ENCODE results near the gene RFX4.

RFX4 gene

DNA sequence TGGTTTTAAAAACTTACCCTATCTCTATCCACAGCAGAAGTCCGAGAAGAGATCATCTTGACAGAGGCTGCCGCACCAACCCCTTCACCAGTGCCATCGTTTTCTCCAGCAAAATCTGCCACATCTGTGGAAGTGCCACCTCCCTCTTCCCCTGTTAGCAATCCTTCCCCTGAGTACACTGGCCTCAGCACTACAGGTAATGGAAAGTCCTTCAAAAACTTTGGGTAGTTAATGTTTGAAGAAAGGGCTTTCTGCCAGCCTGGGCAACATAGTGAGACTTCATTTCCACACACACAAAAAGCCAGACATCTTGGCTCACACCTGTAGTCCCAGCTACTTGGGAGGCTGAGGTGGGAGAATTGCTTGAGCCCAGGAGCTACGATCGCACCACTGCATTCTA lies 150.1 kb downstream of the RFX4 start:
- no peaks in the 10 kb centered on the region for H3K27me3 ChIP-seq (ENCODE audit: control insufficient read depth, insufficient read depth, low read length)
- H3K27ac ChIP-seq (ENCODE audit: low read depth, low read length) = no peak overlapping the region
- H3K4me1 ChIP-seq (ENCODE audit: control insufficient read depth, insufficient read depth, low read length) = no peaks in the 10 kb centered on the region
- no peaks in the 10 kb centered on the region for H3K9me3 ChIP-seq (ENCODE audit: control insufficient read depth, insufficient read depth, low read depth, low read length)
- H3K4me3 ChIP-seq (ENCODE audit: low read depth, low read length) = no peak overlapping the region
- H3K36me3 ChIP-seq (ENCODE audit: control insufficient read depth, insufficient read depth, low read length) = no peaks in the 10 kb centered on the region
- H3K9ac ChIP-seq (ENCODE audit: low read length) = no peak overlapping the region

DNA sequence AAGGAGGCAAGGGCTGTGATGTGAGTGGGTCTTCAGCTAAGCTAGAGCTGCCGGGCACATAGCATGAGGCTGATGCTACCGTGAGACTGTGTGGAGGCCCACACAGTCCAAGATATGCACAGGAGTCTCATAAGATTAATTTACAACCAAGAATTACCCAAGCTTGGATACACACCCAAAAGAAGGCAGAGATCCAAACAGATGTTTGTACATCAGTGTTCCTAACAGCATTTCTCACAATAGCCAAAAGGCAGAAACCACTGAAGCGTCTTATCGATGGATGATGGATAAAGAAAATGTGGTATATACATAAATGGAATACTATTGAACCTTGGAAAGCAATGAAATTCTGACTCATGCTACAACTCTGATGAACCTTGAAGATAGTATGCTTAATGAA lies 150.9 kb downstream of the RFX4 start:
- Histone ChIP-seq H3K9me3 (ENCODE audit: control insufficient read depth, insufficient read depth, low read depth, low read length) (no peaks in the 10 kb centered on the region), H3K36me3 (ENCODE audit: control insufficient read depth, insufficient read depth, low read length) (no peaks in the 10 kb centered on the region), H3K27ac (ENCODE audit: low read depth, low read length) (no peak overlapping the region), H3K27me3 (ENCODE audit: control insufficient read depth, insufficient read depth, low read length) (no peaks in the 10 kb centered on the region), H3K9ac (ENCODE audit: low read length) (no peak overlapping the region), H3K4me1 (ENCODE audit: control insufficient read depth, insufficient read depth, low read length) (no peaks in the 10 kb centered on the region), H3K4me3 (ENCODE audit: low read depth, low read length) (no peak overlapping the region)

DNA sequence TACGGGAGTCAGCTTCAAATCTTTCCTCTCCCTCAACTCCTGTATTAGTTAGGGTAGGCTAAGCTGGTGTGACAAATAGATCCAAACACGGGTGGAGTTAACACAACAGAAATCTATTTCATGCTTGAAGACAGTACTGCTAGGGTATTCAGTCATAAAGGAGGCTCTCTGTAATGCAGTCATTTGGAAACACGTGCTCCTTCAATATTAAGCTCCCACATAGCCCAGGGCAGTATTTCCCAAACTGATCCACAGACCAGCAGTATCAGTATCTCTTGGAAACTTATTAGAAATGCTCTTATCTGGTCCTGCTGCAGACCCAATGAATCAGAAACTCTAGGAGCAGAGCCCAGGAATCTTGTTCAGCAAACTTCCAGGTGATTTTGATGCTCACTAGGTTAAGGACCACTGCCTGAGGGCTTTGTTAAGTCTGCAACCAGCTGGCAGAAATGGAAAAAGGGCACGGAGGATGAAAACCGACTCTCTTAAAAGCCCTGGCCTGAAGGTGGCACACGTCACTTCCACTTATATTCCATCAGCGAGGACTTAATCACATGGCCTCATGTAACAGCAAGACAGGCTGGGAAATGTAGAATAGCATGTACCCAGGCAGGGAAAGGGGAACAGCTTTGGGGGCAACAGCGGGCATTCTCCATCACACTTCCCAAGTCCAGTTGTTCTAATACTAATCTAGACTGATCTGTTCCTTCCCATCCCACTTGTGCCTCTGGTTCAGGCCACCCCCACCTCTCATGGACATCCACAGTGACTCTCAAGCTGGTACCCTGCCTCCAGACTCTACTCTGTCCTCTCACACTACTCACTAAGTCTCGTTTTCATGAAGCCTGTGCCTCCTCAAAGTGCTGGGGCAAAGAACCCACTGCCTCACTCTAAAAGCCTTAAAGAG lies 153.5 kb downstream of the RFX4 start:
- no peak overlapping the region for H3K27ac ChIP-seq (ENCODE audit: low read depth, low read length)
- no peak overlapping the region for H3K4me3 ChIP-seq (ENCODE audit: low read depth, low read length)
- peaks cover 21% of the 10 kb centered on the region for H3K4me1 ChIP-seq (ENCODE audit: control insufficient read depth, insufficient read depth, low read length)
- no peak overlapping the region for H3K9ac ChIP-seq (ENCODE audit: low read length)
- H3K27me3 ChIP-seq (ENCODE audit: control insufficient read depth, insufficient read depth, low read length) = no peaks in the 10 kb centered on the region
- no peaks in the 10 kb centered on the region for H3K36me3 ChIP-seq (ENCODE audit: control insufficient read depth, insufficient read depth, low read length)
- H3K9me3 ChIP-seq (ENCODE audit: control insufficient read depth, insufficient read depth, low read depth, low read length) = no peaks in the 10 kb centered on the region

DNA sequence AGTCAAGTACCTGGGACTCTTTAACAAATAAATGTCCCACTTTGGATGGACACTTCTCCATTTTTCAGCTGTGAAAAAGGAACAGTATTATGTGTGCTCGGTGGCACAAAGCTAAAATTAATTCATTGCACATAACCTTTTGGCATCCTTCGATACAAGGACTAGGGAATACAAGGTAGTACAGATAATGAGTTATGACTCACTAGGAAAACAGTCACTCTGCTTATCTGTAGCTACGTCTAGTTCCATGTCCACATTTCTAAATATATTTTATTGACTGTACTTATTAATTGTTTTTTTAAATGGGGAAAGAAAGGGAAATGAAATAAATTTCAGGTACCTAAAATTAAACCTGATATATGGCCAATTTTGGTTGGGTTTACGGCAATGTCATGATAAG lies 156.5 kb downstream of the RFX4 start:
- H3K9me3 ChIP-seq (ENCODE audit: control insufficient read depth, insufficient read depth, low read depth, low read length) = no peaks in the 10 kb centered on the region
- H3K4me1 ChIP-seq (ENCODE audit: control insufficient read depth, insufficient read depth, low read length) = peaks cover 38% of the 10 kb centered on the region
- H3K9ac ChIP-seq (ENCODE audit: low read length) = no peak overlapping the region
- H3K27me3 ChIP-seq (ENCODE audit: control insufficient read depth, insufficient read depth, low read length) = no peaks in the 10 kb centered on the region
- no peak overlapping the region for H3K27ac ChIP-seq (ENCODE audit: low read depth, low read length)
- H3K36me3 ChIP-seq (ENCODE audit: control insufficient read depth, insufficient read depth, low read length) = no peaks in the 10 kb centered on the region
- H3K4me3 ChIP-seq (ENCODE audit: low read depth, low read length) = no peak overlapping the region

DNA sequence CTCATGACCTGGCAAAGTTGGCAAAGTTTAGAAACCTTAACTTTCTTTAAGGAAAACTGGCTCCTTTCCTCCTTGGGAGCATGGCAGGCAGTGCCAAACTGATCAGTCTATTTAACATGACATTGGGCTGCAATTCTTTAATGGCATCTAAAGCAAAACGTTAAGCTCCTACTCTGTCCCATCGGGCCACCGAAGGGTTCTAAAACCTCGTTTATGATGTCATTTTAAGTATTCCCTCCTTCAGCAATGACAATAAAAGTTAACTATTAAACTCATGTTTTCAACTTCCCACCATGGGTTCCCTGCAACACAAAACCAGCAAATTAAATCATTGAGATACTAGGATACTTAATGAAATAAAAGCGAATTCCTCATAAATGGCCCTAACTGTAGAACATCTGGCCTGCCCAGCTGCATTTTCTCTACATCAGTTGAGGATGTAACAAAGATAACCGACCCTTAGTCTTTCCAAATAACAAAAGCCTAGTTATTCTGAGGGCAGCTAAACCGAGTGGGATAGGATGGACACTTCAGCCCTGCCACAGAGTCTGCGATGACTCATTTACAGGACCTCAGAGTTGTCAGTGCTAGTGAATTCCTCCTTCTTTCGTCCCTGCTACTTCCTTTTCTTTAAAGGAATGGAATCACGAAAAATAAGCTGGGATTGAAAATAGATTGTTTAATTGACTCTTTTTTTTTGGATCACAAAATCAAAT lies 157.2 kb downstream of the RFX4 start:
- no peaks in the 10 kb centered on the region for H3K9me3 ChIP-seq (ENCODE audit: control insufficient read depth, insufficient read depth, low read depth, low read length)
- H3K4me1 ChIP-seq (ENCODE audit: control insufficient read depth, insufficient read depth, low read length) = peaks cover 38% of the 10 kb centered on the region

DNA sequence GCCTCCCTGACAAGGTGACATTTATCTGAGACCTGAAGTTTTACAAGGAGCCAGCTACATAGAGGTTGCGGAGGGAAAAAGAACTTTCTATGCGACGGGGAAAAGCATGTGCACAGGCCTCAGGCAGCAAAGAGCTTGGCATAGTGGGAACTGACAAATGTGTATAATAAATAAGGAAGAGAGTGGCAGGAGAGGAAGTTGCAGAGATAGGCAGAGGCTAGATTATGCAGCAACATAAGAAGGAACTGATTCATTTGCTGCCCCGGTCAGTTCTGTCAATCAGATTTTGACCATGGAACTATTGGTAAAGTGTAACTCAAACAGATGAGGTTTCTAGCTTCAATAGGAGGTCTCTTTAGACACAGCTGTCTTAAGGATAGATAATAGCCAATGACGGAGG lies 158.0 kb downstream of the RFX4 start:
- Histone ChIP-seq H3K4me3 (ENCODE audit: low read depth, low read length) (no peak overlapping the region), H3K4me1 (ENCODE audit: control insufficient read depth, insufficient read depth, low read length) (peaks cover 38% of the 10 kb centered on the region), H3K27me3 (ENCODE audit: control insufficient read depth, insufficient read depth, low read length) (no peaks in the 10 kb centered on the region), H3K36me3 (ENCODE audit: control insufficient read depth, insufficient read depth, low read length) (no peaks in the 10 kb centered on the region), H3K27ac (ENCODE audit: low read depth, low read length) (no peak overlapping the region), H3K9ac (ENCODE audit: low read length) (no peak overlapping the region), H3K9me3 (ENCODE audit: control insufficient read depth, insufficient read depth, low read depth, low read length) (no peaks in the 10 kb centered on the region)

More for the DNA sequence above, 157.2 kb downstream of the RFX4 start:
- no peak overlapping the region for H3K9ac ChIP-seq (ENCODE audit: low read length)
- no peaks in the 10 kb centered on the region for H3K27me3 ChIP-seq (ENCODE audit: control insufficient read depth, insufficient read depth, low read length)
- no peak overlapping the region for H3K27ac ChIP-seq (ENCODE audit: low read depth, low read length)
- H3K36me3 ChIP-seq (ENCODE audit: control insufficient read depth, insufficient read depth, low read length) = no peaks in the 10 kb centered on the region
- H3K4me3 ChIP-seq (ENCODE audit: low read depth, low read length) = no peak overlapping the region

DNA sequence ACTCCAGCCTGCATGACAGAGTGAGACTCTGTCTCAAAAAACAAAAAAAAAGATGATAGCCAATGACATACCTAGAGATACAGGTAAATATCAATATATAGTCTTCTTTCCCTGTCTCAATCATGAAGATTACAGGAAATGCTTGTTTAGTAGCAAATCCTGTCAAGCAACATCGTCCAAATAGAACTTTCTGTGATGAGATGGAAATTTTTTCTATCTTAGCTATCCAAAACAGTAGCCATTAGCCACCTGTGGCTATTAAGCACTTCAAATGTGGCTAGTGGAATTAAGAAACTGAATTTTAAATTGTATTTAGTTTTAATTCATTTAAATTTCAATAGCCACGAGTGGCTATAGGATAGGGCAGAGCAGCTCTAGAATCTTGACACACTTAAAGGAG lies 158.4 kb downstream of the RFX4 start:
- no peaks in the 10 kb centered on the region for H3K36me3 ChIP-seq (ENCODE audit: control insufficient read depth, insufficient read depth, low read length)
- no peaks in the 10 kb centered on the region for H3K27me3 ChIP-seq (ENCODE audit: control insufficient read depth, insufficient read depth, low read length)
- H3K27ac ChIP-seq (ENCODE audit: low read depth, low read length) = no peak overlapping the region
- no peaks in the 10 kb centered on the region for H3K9me3 ChIP-seq (ENCODE audit: control insufficient read depth, insufficient read depth, low read depth, low read length)
- H3K4me1 ChIP-seq (ENCODE audit: control insufficient read depth, insufficient read depth, low read length) = peaks cover 38% of the 10 kb centered on the region
- no peak overlapping the region for H3K4me3 ChIP-seq (ENCODE audit: low read depth, low read length)
- no peak overlapping the region for H3K9ac ChIP-seq (ENCODE audit: low read length)

DNA sequence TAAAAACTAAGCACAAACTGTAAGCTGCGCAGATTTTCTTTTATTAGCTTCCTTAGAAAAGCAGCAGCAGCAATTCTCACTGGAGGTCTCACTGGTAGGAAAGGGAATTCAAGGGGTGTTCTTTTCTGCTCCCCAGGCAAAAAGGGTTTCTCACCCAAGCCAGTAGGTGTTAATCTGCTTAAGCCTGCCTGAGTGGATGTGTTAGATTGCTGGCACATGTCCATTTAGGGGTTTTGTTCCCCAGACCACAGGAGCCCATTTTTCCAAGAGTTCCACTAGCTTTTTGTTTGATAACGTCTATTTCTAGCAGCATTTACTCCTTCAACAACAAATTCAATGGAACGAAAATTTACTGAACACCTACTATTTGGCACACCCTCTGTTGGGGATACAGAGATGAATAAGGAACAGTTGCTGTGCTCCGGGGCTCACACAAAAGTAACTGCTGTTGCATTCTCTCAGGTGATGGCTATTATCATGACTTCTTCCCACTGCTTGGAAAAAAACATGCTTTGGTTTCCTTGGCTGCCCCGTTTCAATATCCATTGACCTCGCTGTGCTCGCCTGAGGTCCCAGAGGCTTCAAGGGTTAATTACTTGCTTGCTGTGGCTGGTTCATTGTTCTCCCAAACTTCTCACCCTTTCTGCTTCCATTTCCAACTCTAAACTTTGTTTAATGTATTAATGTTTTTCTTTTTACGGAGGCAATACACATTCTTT lies 160.6 kb downstream of the RFX4 start:
- Histone ChIP-seq H3K27me3 (ENCODE audit: control insufficient read depth, insufficient read depth, low read length) (no peaks in the 10 kb centered on the region), H3K36me3 (ENCODE audit: control insufficient read depth, insufficient read depth, low read length) (no peaks in the 10 kb centered on the region), H3K9ac (ENCODE audit: low read length) (no peak overlapping the region), H3K9me3 (ENCODE audit: control insufficient read depth, insufficient read depth, low read depth, low read length) (no peaks in the 10 kb centered on the region), H3K4me3 (ENCODE audit: low read depth, low read length) (no peak overlapping the region), H3K27ac (ENCODE audit: low read depth, low read length) (no peak overlapping the region), H3K4me1 (ENCODE audit: control insufficient read depth, insufficient read depth, low read length) (peaks cover 38% of the 10 kb centered on the region)

DNA sequence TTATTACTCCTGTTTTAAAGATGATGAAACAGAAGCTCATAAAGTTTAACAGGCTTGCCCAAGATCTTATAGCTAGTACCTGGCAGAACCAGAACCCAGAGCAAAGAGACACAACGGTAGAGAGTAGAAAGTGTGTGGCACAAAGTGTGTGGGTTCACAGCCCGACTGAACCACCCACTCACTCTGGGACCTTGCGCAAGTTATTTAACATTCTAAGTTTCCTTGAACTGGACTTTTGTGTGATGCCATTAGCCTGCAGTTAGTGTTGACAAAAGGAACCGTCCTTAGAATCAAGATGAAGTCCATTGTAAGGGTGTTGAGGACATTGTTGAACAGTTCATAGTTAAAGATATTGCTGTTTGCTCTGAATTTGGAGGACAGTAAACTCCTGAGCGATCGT lies 161.8 kb downstream of the RFX4 start:
- Histone ChIP-seq H3K4me3 (ENCODE audit: low read depth, low read length) (no peak overlapping the region), H3K27ac (ENCODE audit: low read depth, low read length) (no peak overlapping the region), H3K9ac (ENCODE audit: low read length) (no peak overlapping the region), H3K36me3 (ENCODE audit: control insufficient read depth, insufficient read depth, low read length) (no peaks in the 10 kb centered on the region), H3K4me1 (ENCODE audit: control insufficient read depth, insufficient read depth, low read length) (peaks cover 34% of the 10 kb centered on the region), H3K9me3 (ENCODE audit: control insufficient read depth, insufficient read depth, low read depth, low read length) (no peaks in the 10 kb centered on the region), H3K27me3 (ENCODE audit: control insufficient read depth, insufficient read depth, low read length) (no peaks in the 10 kb centered on the region)

DNA sequence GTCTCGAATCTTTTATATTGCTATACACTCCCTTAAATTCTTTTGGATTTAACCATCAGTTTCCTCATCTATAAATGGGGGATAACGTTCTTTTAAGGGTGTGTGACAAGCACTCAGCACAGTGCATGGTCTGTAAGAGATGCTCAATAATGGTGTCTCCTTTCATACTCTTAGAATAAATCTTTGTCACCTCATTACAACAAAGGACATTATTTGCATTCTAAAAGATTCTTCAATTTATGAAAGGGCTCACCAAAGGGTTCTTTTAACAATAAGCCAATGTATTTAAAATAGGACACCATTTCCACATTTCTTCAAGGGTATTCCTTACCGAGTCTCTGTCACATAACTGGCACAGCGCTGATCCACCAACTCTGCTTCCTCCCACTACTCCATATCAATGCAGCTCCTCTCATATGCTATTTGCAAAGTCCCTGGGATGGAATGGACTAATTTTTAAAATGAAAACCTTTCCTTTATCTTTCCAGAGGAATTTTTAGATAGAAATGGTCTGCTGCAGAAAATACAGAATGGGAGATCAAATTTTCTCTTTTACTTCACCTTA lies 162.5 kb downstream of the RFX4 start:
- Histone ChIP-seq H3K9ac (ENCODE audit: low read length) (no peak overlapping the region), H3K27me3 (ENCODE audit: control insufficient read depth, insufficient read depth, low read length) (no peaks in the 10 kb centered on the region), H3K36me3 (ENCODE audit: control insufficient read depth, insufficient read depth, low read length) (no peaks in the 10 kb centered on the region), H3K4me3 (ENCODE audit: low read depth, low read length) (no peak overlapping the region), H3K4me1 (ENCODE audit: control insufficient read depth, insufficient read depth, low read length) (peaks cover 27% of the 10 kb centered on the region), H3K27ac (ENCODE audit: low read depth, low read length) (no peak overlapping the region), H3K9me3 (ENCODE audit: control insufficient read depth, insufficient read depth, low read depth, low read length) (no peaks in the 10 kb centered on the region)

Data from HUES6 (cell line).